GM12872 (cell line): ENCODE measurements around the gene OSBPL2.

ENCODE experiments used
- TF ChIP-seq, protein P1 (sequence below): IDR thresholded peaks from 3 replicates; pipeline ENCODE4 v1.5.1; 2011; ENCODE audit warnings: low read depth, mild to moderate bottlenecking, low read length, moderate library complexity; ENCODE audit not compliant: insufficient read depth

Gene OSBPL2

DNA sequence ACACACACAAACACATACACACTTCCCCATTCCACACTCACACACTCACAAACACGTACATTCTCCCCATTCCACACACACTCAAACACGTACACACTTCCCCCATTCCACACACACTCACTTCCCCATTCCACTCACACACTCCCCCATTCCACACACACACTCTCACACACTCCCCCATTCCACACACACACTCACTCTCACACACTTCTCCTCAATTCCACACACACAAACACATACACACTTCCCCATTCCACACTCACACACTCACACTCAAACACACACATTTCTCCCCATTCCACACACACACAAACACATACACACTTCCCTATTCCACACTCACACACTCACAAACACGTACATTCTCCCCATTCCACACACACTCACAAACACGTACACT is 8.7 kb upstream of the OSBPL2 start:
- TF ChIP-seq, protein P1, sequence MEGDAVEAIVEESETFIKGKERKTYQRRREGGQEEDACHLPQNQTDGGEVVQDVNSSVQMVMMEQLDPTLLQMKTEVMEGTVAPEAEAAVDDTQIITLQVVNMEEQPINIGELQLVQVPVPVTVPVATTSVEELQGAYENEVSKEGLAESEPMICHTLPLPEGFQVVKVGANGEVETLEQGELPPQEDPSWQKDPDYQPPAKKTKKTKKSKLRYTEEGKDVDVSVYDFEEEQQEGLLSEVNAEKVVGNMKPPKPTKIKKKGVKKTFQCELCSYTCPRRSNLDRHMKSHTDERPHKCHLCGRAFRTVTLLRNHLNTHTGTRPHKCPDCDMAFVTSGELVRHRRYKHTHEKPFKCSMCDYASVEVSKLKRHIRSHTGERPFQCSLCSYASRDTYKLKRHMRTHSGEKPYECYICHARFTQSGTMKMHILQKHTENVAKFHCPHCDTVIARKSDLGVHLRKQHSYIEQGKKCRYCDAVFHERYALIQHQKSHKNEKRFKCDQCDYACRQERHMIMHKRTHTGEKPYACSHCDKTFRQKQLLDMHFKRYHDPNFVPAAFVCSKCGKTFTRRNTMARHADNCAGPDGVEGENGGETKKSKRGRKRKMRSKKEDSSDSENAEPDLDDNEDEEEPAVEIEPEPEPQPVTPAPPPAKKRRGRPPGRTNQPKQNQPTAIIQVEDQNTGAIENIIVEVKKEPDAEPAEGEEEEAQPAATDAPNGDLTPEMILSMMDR, result no peak

DNA sequence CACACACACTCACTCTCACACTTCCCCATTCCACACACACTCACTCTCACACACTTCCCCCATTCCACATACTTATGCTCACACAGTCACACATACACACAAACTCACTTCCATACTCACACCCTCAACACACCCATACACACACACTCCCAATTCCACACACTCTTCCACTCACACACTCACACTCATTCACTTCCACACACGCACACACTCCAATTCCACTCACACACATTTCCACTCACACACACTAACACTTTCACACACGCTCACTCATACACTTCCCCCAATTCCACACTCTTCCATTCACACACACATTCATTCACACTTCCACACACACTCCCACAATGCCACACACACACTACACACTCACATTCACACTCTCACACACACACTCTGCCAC is 8.0 kb upstream of the OSBPL2 start:
- TF ChIP-seq, protein P1, result no peak

DNA sequence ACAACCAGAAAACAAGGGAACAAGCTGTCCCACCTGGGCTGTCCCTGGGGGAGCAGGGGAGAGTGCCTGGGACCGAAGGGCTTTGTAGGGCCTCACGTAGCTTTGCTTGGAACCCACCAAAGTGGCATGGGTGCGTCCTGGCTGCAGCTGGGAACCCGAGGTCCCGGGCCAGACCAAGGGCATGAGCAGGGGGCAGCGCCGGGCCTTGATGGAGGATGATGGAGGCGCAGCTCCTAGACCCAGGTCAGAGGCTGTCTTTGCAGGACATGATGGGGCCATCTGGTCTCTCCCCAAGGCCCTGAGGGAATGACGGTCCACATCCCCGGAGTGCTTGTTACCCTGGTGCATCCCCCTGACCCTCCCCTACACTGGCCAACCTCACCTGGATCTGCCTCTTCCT is 7.6 kb upstream of the OSBPL2 start:
- TF ChIP-seq, protein P1, result no peak

DNA sequence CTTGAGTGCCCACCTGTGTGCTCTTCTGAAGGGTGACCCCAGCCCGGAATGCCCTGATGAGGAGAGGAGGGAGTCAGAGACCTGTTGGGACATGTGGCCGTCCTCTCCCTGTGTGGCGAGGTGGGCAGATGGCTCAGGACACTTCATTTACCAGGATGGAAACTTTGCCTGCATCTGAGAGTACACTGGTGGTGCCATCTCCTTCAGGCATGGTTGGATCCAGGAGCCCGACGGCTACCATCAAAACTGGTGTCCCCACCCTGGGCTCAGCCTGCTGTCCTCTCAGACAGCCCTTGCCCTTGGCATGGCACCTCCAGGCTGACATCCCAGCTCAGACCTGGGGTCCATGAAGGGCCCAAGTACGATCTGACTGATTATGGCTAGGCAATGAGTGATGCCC is 7.0 kb upstream of the OSBPL2 start:
- TF ChIP-seq, protein P1, result no peak

DNA sequence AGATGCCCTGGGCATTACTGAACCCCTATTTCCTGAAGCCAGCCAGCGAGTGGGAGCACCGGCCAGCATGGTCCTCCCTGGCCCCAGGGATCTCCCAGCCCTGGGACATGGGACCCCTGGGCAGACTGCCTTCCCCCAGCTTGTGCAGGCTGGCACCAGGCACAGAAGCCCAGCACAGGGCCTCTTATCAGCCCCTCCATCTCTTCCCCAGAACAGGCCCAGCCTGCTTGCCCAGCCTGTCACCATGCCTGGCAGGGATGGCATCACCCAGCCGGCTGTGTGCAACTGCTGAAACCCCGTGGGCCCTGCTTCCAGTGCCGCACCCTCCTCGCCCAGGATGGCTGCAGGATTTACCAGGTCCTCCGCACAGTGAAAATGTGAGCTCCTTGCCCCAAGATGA is 6.1 kb upstream of the OSBPL2 start:
- TF ChIP-seq, protein P1, result no peak

- TF ChIP-seq, protein P1, result no peak
Observed at GRCh38 chr20:62232770-62233645, 5.3 kb upstream of the OSBPL2 start.

DNA sequence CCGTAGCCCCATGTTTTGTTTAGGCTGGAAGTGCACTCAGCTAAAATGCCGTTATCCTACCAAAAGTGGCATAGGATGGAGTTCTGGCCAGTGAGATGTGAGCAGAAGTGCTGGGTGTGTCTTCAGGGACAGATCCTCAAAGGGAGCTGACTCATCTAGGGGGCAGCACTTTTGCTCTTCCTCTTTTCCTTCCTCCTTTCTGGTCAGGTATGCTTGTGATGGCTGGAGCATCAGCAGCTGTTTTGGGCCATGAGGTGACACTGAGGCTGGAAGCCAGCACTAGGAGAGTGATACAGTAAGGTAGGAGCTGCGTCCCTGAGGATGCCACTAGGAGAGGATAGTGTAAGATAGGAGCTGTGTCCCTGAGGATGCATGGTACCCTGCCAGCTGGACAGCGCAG is 4.6 kb upstream of the OSBPL2 start:
- TF ChIP-seq, protein P1, result no peak
